HG03469 (cell line): ENCODE measurements around the gene C11orf58.

Experiments used
- ATAC-seq: cut with Tn5 transposase; IDR thresholded peaks from one replicate; pipeline ENCODE4 v1.9.1; 2021; ENCODE audit warnings: mild to moderate bottlenecking, moderate library complexity, moderate number of reproducible peaks; ENCODE audit not compliant: unreplicated experiment

C11orf58 gene

GRCh38 chr11:16800382-16800781 lies 61.9 kb downstream of the C11orf58 start:
- ATAC-seq, result no peak

GRCh38 chr11:16801288-16801980 lies 63.0 kb downstream of the C11orf58 start:
- ATAC-seq, result no peak

DNA sequence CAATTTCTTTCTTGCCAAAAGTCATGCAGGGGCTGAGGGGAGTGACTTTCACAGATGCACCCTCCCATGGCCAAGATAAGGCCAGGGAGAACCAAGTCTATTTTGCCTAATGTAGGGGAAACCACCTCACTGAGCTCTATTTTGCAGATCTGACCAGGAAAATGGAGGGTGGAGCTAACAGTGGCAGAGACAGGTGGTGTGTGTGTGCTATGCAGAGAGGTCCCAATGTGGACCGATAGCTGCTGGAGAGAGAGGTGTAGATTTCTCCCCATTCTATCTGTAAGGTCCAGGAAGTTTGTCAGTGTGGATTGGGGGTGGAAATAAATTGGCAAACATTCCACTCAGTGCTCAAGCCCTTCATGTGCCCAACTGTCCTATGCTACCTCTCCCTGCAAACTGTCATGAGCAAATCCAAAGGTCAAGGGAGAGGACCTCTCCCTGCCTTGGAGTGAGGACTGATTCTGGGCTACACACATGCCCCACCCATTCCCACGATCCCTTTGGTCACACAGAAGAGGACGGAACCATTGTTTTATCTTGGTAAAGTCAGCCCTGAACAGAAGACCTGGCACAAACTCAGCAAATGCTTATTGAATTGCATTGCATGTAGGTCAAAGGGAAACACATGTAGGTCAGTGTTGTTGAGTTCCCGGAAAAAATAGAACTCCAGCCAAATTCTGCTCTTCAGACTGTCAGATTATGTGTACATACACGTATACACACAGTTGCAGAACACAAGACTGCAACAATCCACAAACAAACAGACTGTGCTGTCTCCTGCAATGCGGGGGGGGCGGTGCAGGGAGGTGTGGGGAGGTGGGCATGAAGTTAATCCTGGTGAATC lies 65.9 kb downstream of the C11orf58 start:
- no peak for ATAC-seq

- ATAC-seq, result no peak
Observed at GRCh38 chr11:16805938-16806337, 67.5 kb downstream of the C11orf58 start.

- no peak for ATAC-seq
Observed at GRCh38 chr11:16806791-16807190, 68.3 kb downstream of the C11orf58 start.

DNA sequence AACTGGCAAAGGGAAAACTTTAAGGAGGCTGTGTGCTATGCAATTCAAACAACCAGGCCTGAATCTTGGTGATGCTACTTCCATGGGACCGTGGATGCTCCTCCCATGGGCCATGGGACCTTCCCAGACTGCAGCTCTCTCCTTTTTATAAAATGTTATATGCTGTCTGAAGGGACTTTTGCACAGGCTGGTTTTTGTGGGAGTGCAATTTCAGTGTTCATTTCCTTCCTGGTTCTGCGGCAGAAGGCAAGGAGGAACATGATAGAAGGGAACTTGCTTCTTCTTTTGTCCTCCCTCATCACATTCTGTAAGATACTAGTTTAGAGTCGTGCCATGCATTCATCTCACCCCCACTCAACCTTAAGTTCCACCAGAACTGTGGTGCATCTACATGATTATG lies 68.9 kb downstream of the C11orf58 start:
- no peak for ATAC-seq
